ENCODE data around the gene OR14I1. TPM values are rescaled to one million over a fixed set of nuclear protein-coding genes. Genes with fewer than 3 reads are reported as not detected.

Gene OR14I1
- total RNA-seq, 1 experiment from 2014 or later: not detected

DNA sequence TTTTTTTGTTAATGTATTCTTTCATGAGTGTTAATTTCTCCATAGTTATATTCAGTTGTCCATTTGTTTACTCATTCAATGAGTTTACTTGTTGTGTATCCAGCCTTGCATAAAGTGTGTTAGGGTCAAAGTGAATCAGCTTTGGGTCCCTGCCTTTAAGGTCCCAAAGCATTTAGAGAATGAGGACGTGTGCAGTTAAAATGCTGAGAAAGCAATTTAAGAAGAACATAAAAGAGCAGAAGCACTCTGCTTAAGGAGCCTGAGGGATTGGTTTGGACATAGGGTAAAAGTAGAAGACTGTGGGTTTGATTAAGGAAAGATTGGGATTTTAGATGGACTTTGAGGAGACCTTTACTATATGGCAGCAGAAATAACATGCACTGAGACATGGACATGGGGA is 3.5 kb downstream of the OR14I1 start:
- Histone ChIP-seq H3K4me1 (no peaks in the 10 kb centered on the region), H3K36me3 (ENCODE audit: control insufficient read depth, insufficient read depth, low read length) (no peaks in the 10 kb centered on the region), H3K27me3 (replicated peaks; ENCODE audit: control insufficient read depth, insufficient read depth, low read length) (no peaks in the 10 kb centered on the region), H3K9me3 (no peaks in the 10 kb centered on the region), H3K4me3 (ENCODE audit: low read depth, low read length) (no peak overlapping the region)
- no peak overlapping the region for H3K4me3 Mint-ChIP-seq (ENCODE audit: unreplicated experiment)
- ChIA-PET POLR2A (no interaction called here), CTCF (no interaction called here)
- H3K9me3 Mint-ChIP-seq (ENCODE audit: unreplicated experiment): peaks cover 10% of the 10 kb centered on the region
- no peaks in the 10 kb centered on the region for H3K36me3 Mint-ChIP-seq (ENCODE audit: insufficient read depth, unreplicated experiment)
- no TSS peak for BruUV-seq (replicated peaks)
- no peak overlapping the region for H3K27ac Mint-ChIP-seq (ENCODE audit: unreplicated experiment)
- H3K27me3 Mint-ChIP-seq (ENCODE audit: insufficient read depth, unreplicated experiment): no peaks in the 10 kb centered on the region
- intact Hi-C loops (cut with micrococcal nuclease; ENCODE audit: unreplicated experiment): no loop called here
- DNase-seq: no peak
- no peaks in the 10 kb centered on the region for H3K4me1 Mint-ChIP-seq (ENCODE audit: low read depth, unreplicated experiment)
- TF ChIP-seq, protein P1, sequence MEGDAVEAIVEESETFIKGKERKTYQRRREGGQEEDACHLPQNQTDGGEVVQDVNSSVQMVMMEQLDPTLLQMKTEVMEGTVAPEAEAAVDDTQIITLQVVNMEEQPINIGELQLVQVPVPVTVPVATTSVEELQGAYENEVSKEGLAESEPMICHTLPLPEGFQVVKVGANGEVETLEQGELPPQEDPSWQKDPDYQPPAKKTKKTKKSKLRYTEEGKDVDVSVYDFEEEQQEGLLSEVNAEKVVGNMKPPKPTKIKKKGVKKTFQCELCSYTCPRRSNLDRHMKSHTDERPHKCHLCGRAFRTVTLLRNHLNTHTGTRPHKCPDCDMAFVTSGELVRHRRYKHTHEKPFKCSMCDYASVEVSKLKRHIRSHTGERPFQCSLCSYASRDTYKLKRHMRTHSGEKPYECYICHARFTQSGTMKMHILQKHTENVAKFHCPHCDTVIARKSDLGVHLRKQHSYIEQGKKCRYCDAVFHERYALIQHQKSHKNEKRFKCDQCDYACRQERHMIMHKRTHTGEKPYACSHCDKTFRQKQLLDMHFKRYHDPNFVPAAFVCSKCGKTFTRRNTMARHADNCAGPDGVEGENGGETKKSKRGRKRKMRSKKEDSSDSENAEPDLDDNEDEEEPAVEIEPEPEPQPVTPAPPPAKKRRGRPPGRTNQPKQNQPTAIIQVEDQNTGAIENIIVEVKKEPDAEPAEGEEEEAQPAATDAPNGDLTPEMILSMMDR (IDR thresholded peaks at IDR 0.05; ENCODE audit: insufficient read depth in 1 of 2, low read depth in 1 of 2, low read length in 1 of 2, severe bottlenecking in 1 of 2, unreplicated experiment in 1 of 2): no peak

- Histone ChIP-seq H3K27me3 (replicated peaks; ENCODE audit: control insufficient read depth, insufficient read depth, low read length) (no peaks in the 10 kb centered on the region), H3K9me3 (no peaks in the 10 kb centered on the region), H3K4me3 (ENCODE audit: low read depth, low read length) (no peak overlapping the region), H3K4me1 (no peaks in the 10 kb centered on the region), H3K36me3 (ENCODE audit: control insufficient read depth, insufficient read depth, low read length) (no peaks in the 10 kb centered on the region)
- TF ChIP-seq, protein P1 (IDR thresholded peaks at IDR 0.05; ENCODE audit: insufficient read depth in 1 of 2, low read depth in 1 of 2, low read length in 1 of 2, severe bottlenecking in 1 of 2, unreplicated experiment in 1 of 2): no peak
- Mint-ChIP-seq H3K4me3 (ENCODE audit: unreplicated experiment) (no peak overlapping the region), H3K9me3 (ENCODE audit: unreplicated experiment) (peaks cover 10% of the 10 kb centered on the region), H3K27me3 (ENCODE audit: insufficient read depth, unreplicated experiment) (no peaks in the 10 kb centered on the region), H3K36me3 (ENCODE audit: insufficient read depth, unreplicated experiment) (no peaks in the 10 kb centered on the region), H3K4me1 (ENCODE audit: low read depth, unreplicated experiment) (no peaks in the 10 kb centered on the region), H3K27ac (ENCODE audit: unreplicated experiment) (no peak overlapping the region)
- POLR2A ChIA-PET: no interaction called here
- CTCF ChIA-PET: no interaction called here
- no TSS peak for BruUV-seq (replicated peaks)
- intact Hi-C loops (cut with micrococcal nuclease; ENCODE audit: unreplicated experiment): loop anchor here (2.0 kb wide), 1 partner anchor 79 kb away; no protein-coding TSS in a partner anchor
- no peak for DNase-seq
Measured at GRCh38 chr1:248697907-248698306, 4.7 kb downstream of the OR14I1 start.

DNA sequence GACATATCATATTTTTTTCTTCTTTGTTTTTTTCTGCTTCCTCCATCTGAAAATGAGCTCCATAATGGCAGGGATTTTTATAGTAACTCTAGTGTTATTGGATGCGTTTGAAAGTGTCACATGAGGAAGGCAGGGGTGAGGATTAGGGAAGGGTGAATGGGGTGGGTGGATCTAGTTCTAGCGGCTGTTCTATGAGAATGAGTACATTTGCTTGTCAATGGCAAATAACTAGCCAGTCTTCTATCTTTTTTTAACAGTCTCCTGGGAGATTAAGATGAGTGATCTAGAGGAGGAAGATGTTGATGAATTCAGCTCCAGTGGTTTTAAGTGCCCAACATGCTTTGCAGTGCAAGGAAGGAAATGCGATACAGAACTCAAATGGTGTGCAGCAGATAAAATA is 5.8 kb downstream of the OR14I1 start:
- Mint-ChIP-seq H3K4me1 (ENCODE audit: low read depth, unreplicated experiment) (no peaks in the 10 kb centered on the region), H3K9me3 (ENCODE audit: unreplicated experiment) (peaks cover 19% of the 10 kb centered on the region), H3K36me3 (ENCODE audit: insufficient read depth, unreplicated experiment) (no peaks in the 10 kb centered on the region), H3K27me3 (ENCODE audit: insufficient read depth, unreplicated experiment) (no peaks in the 10 kb centered on the region), H3K27ac (ENCODE audit: unreplicated experiment) (no peak overlapping the region), H3K4me3 (ENCODE audit: unreplicated experiment) (no peak overlapping the region)
- POLR2A ChIA-PET: no interaction called here
- intact Hi-C loops (cut with micrococcal nuclease; ENCODE audit: unreplicated experiment): loop anchor here (1.0 to 2.0 kb wide), 2 partner anchors 78 to 111 kb away; no protein-coding TSS in a partner anchor
- Histone ChIP-seq H3K27me3 (replicated peaks; ENCODE audit: control insufficient read depth, insufficient read depth, low read length) (no peaks in the 10 kb centered on the region), H3K9me3 (no peaks in the 10 kb centered on the region), H3K4me3 (ENCODE audit: low read depth, low read length) (no peak overlapping the region), H3K4me1 (no peaks in the 10 kb centered on the region), H3K36me3 (ENCODE audit: control insufficient read depth, insufficient read depth, low read length) (no peaks in the 10 kb centered on the region)
- DNase-seq: no peak
- no TSS peak for BruUV-seq (replicated peaks)
- TF ChIP-seq, protein P1 (IDR thresholded peaks at IDR 0.05; ENCODE audit: insufficient read depth in 1 of 2, low read depth in 1 of 2, low read length in 1 of 2, severe bottlenecking in 1 of 2, unreplicated experiment in 1 of 2): no peak
- CTCF ChIA-PET: no interaction called here

Measured in Caco-2 (cell line).